GM12878 (cell line): Measurements from ENCODE around the gene GRIK4. TPM values are rescaled to one million over a fixed set of nuclear protein-coding genes. Genes with fewer than 3 reads are reported as not detected.

ENCODE experiments used
- ATAC-seq: fragments of 200-7000 bp; cut with Tn5 transposase; 3 replicates; pipeline ENCODE4 v1.9.1; 2020; ENCODE audit warnings: mild to moderate bottlenecking, moderate library complexity
- BruUV-seq: library from RNA; stranded (reverse); fragments of 400-500 nt; replicated peaks from 2 replicates; lab custom pipeline; 2021; lab: Mats Ljungman, UMichigan
- CTCF ChIA-PET: fragments of 300-600 bp; sonication (Branson Sonifier 250); formaldehyde crosslinking; extraction: SDS; loops from one replicate; lab custom pipeline; 2021; ENCODE audit warnings: inconsistent platforms; lab: Yijun Ruan, JAX
- POLR2A ChIA-PET: fragments of 350-600 bp; formaldehyde crosslinking; extraction: SDS; loops from one replicate; lab custom pipeline; 2021; ENCODE audit warnings: inconsistent platforms; lab: Charles Lee
- RAD21 ChIA-PET: fragments of 300-600 bp; sonication (Branson Sonifier 250); formaldehyde crosslinking; loops from one replicate; lab custom pipeline; 2023; ENCODE audit warnings: antibody characterized with exemption; ENCODE audit not compliant: unreplicated experiment; lab: Charles Lee
- SMC1A ChIA-PET: fragments of 300-600 bp; sonication (Branson Sonifier 250); formaldehyde crosslinking; loops from one replicate; lab custom pipeline; 2023; ENCODE audit not compliant: unreplicated experiment, uncharacterized antibody; lab: Charles Lee
- DNase-seq: peaks from one replicate; pipeline ENCODE4 v3.0.0-alpha.2; 2011; ENCODE audit warnings: low read depth, low spot score
- FAIRE-seq: peaks from 3 replicates; lab custom pipeline; 2011; peaks lifted over from hg19 to GRCh38; lab: Jason Lieb, UNC
- H2AFZ ChIP-seq: 2 replicates; pipeline ENCODE4 v1.6.0; 2011; ENCODE audit warnings: low read depth, low read length, control low read depth; ENCODE audit not compliant: control insufficient read depth
- H3K27ac ChIP-seq: 2 replicates; pipeline ENCODE4 v1.5.1; 2011; ENCODE audit warnings: control low read depth; ENCODE audit not compliant: control insufficient read depth, insufficient read depth
- H3K27me3 ChIP-seq, 2 experiments: replicated peaks in 1 of 2; 2 replicates each; pipeline versions ENCODE4 v1.6.0 to v1.6.1; 2011; ENCODE audit warnings: low read length in 1 of 2; ENCODE audit not compliant: control insufficient read depth in 2 of 2, insufficient read depth in 2 of 2
- H3K36me3 ChIP-seq, 2 experiments: 2 replicates each; pipeline ENCODE4 v1.5.1; 2011; ENCODE audit warnings: low read length in 1 of 2; ENCODE audit not compliant: control insufficient read depth in 2 of 2, insufficient read depth in 2 of 2
- H3K4me1 ChIP-seq: 2 replicates; pipeline ENCODE4 v1.6.1; 2011; ENCODE audit warnings: mild to moderate bottlenecking, low read length, moderate library complexity, mixed read lengths; ENCODE audit not compliant: control insufficient read depth, insufficient read depth
- H3K4me2 ChIP-seq: 2 replicates; pipeline ENCODE4 v1.6.0; 2011; ENCODE audit warnings: control low read depth; ENCODE audit not compliant: control insufficient read depth, insufficient read depth
- H3K4me3 ChIP-seq: fragments of 200-600 bp; sonication (generic); 2 replicates; pipeline ENCODE4 v1.5.1; 2016
- H3K79me2 ChIP-seq: 2 replicates; pipeline ENCODE4 v1.6.0; 2011; ENCODE audit warnings: low read length; ENCODE audit not compliant: control insufficient read depth, insufficient read depth
- H3K9ac ChIP-seq: 2 replicates; pipeline ENCODE4 v1.8.0; 2011; ENCODE audit warnings: low read length, control low read depth, mixed read lengths; ENCODE audit not compliant: control insufficient read depth, insufficient read depth
- H3K9me3 ChIP-seq: replicated peaks from 3 replicates; pipeline ENCODE4 v1.5.1; 2011; ENCODE audit warnings: mild to moderate bottlenecking, low read length; ENCODE audit not compliant: control insufficient read depth, insufficient read depth
- H4K20me1 ChIP-seq: 2 replicates; pipeline ENCODE4 v1.6.0; 2011; ENCODE audit not compliant: control insufficient read depth, insufficient read depth
- CBX5 ChIP-seq: sonication (generic); IDR thresholded peaks from 2 replicates; pipeline ENCODE4 v1.6.1; 2016; ENCODE audit warnings: low read depth, moderate library complexity, mild to moderate bottlenecking, inconsistent platforms
- DPF2 ChIP-seq: fragments of 450-650 bp; IDR thresholded peaks from 2 replicates; pipeline ENCODE4 v1.6.1; 2017; ENCODE audit warnings: mild to moderate bottlenecking
- EED ChIP-seq: sonication (generic); IDR thresholded peaks from 2 replicates; pipeline ENCODE4 v1.6.1; 2016; ENCODE audit warnings: antibody characterized with exemption, low read depth
- HDAC2 ChIP-seq: fragments of 200-600 bp; sonication (generic); IDR thresholded peaks from 2 replicates; pipeline ENCODE4 v1.6.1; 2017
- JUND ChIP-seq: IDR thresholded peaks from 2 replicates; pipeline ENCODE4 v1.6.1; 2012; ENCODE audit warnings: low read depth, mild to moderate bottlenecking, low read length, improper control_type of control experiment, moderate library complexity
- ZNF207 ChIP-seq: fragments of 450-650 bp; IDR thresholded peaks from 2 replicates; pipeline ENCODE4 v1.6.1; 2014; ENCODE audit warnings: antibody characterized with exemption, mild to moderate bottlenecking, borderline replicate concordance
- WGBS: methylation state at CpG from one replicate; pipeline ENCODE4 v1.1.6; 2016; ENCODE audit warnings: low lambda C conversion rate; ENCODE audit not compliant: insufficient replicate concordance, insufficient coverage; ENCODE audit errors: missing lambda C conversion rate; 5-methylcytosine and 5-hydroxymethylcytosine counted together
- in situ Hi-C: fragments of 300-500 bp; cut with MboI; formaldehyde crosslinking; loops from 9 replicates; pipeline ENCODE4 v1.14.3; 2018; ENCODE audit warnings: mixed read lengths
- intact Hi-C: fragments of 100-400 bp; cut with micrococcal nuclease; formaldehyde crosslinking; loops from one replicate; pipeline ENCODE4 v1.14.2; 2022; ENCODE audit not compliant: unreplicated experiment
- polyA plus RNA-seq, 11 experiments: library from polyadenylated mRNA; depleted of rRNA in 4 of 11; unstranded in 6 of 11; stranded (reverse) in 5 of 11; fragments of >200 nt; fragmentation: Nextera tagmentation in 4 of 11; fragmentation: Illumina TruSeq in 1 of 11; extraction: Ambion mirVana in 4 of 11; extraction: Trizol in 1 of 11; gene quantifications; 1 replicate in 1 of 11; 2 replicates in 10 of 11; pipeline versions ENCODE4 v1.2.1 to v1.2.3, GENCODE V29; 2011 to 2016; ENCODE audit warnings: inconsistent platforms in 2 of 11, missing spikeins in 2 of 11, low read depth in 1 of 11
- total RNA-seq, 4 experiments: library from RNA; depleted of rRNA in 3 of 4; stranded (reverse); fragments of >200 nt in 3 of 4; fragmentation: Illumina TruSeq in 1 of 4; extraction: Trizol in 1 of 4; gene quantifications; 2 replicates each; pipeline versions ENCODE4 v1.2.1 to v1.2.3, GENCODE V29; 2013 to 2021
- TF ChIP-seq, protein P1 (sequence below): fragments of 150-350 bp; IDR thresholded peaks from 2 replicates; pipeline ENCODE4 v1.6.1; 2016; ENCODE audit warnings: low read depth, low read length
- TF ChIP-seq, protein P2 (sequence below): fragments of 450-650 bp; IDR thresholded peaks from 2 replicates; pipeline ENCODE4 v1.6.1; 2017; ENCODE audit warnings: mild to moderate bottlenecking, low read depth, inconsistent platforms; ENCODE audit not compliant: poor library complexity, severe bottlenecking

Gene GRIK4
- total and polyA plus RNA-seq, 10 of the 15 experiments (the other 5 are each of a cell fraction or from before 2014, with no cell fraction given) = 0.33 to 3.6 (median 0.72) TPM

DNA sequence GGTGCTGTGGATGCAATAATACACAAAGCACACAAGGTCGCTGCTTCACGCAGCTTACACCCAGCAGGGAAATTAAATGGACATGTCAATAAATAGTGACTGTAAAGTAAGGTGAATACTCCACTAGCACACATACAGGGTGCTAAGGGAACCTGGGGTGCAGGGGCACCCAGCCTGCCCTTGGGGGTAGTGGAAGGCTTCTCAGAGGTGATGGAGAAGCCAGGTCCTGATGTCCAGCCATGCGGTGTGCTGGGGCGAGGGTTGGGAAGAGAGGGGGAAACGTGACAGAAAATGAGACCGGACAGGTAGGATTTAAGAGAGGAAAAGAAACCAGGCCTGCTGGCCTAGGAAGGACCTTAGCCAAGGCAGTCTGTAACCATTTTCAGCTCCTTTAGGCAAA is 200.5 kb downstream of the GRIK4 start:
- Histone ChIP-seq H3K9ac (no peak overlapping the region; the same call in 1 of the 2 replicates), H3K9me3 (peaks cover 3% of the 10 kb centered on the region; the same call in 2 of the 3 replicates), H3K4me1 (peaks cover 49% of the 10 kb centered on the region), H2AFZ (no peak overlapping the region), H3K27ac (no peak overlapping the region), H3K4me3 (no peak overlapping the region), H3K27me3 (no peaks in the 10 kb centered on the region), H3K4me2 (no peak overlapping the region), H3K79me2 (no peaks in the 10 kb centered on the region), H4K20me1 (no peaks in the 10 kb centered on the region), H3K36me3 (peaks cover 0 to 1% of the 10 kb centered on the region in 2 experiments; a peak in 2 of 4 replicates)
- FAIRE-seq (no peak), DNase-seq (no peak), ATAC-seq (no peak)
- TF ChIP-seq CBX5 (no peak), ZNF207 (no peak), EED (no peak), DPF2 (no peak), JUND (no peak), HDAC2 (no peak)
- TF ChIP-seq, protein P1, sequence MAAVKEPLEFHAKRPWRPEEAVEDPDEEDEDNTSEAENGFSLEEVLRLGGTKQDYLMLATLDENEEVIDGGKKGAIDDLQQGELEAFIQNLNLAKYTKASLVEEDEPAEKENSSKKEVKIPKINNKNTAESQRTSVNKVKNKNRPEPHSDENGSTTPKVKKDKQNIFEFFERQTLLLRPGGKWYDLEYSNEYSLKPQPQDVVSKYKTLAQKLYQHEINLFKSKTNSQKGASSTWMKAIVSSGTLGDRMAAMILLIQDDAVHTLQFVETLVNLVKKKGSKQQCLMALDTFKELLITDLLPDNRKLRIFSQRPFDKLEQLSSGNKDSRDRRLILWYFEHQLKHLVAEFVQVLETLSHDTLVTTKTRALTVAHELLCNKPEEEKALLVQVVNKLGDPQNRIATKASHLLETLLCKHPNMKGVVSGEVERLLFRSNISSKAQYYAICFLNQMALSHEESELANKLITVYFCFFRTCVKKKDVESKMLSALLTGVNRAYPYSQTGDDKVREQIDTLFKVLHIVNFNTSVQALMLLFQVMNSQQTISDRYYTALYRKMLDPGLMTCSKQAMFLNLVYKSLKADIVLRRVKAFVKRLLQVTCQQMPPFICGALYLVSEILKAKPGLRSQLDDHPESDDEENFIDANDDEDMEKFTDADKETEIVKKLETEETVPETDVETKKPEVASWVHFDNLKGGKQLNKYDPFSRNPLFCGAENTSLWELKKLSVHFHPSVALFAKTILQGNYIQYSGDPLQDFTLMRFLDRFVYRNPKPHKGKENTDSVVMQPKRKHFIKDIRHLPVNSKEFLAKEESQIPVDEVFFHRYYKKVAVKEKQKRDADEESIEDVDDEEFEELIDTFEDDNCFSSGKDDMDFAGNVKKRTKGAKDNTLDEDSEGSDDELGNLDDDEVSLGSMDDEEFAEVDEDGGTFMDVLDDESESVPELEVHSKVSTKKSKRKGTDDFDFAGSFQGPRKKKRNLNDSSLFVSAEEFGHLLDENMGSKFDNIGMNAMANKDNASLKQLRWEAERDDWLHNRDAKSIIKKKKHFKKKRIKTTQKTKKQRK = no peak
- TF ChIP-seq, protein P2, sequence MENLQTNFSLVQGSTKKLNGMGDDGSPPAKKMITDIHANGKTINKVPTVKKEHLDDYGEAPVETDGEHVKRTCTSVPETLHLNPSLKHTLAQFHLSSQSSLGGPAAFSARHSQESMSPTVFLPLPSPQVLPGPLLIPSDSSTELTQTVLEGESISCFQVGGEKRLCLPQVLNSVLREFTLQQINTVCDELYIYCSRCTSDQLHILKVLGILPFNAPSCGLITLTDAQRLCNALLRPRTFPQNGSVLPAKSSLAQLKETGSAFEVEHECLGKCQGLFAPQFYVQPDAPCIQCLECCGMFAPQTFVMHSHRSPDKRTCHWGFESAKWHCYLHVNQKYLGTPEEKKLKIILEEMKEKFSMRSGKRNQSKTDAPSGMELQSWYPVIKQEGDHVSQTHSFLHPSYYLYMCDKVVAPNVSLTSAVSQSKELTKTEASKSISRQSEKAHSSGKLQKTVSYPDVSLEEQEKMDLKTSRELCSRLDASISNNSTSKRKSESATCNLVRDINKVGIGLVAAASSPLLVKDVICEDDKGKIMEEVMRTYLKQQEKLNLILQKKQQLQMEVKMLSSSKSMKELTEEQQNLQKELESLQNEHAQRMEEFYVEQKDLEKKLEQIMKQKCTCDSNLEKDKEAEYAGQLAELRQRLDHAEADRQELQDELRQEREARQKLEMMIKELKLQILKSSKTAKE = no peak
- no TSS peak for BruUV-seq
- ChIA-PET RAD21 (no interaction called here), POLR2A (no interaction called here), CTCF (interaction anchor here (1.3 to 9.5 kb wide), 2 partner anchors 26 to 79 kb away, joined by 3 to 86 read pairs; no protein-coding TSS in a partner anchor), SMC1A (interaction anchor here (2.9 to 5.9 kb wide), 2 partner anchors 9 to 27 kb away, joined by 13 to 50 read pairs; no protein-coding TSS in a partner anchor)
- 94% methylated on average over 6 of the region's 6 CpGs for WGBS
- intact Hi-C loops (loop anchor here (5.0 kb wide), 1 partner anchor 55 kb away; no protein-coding TSS in a partner anchor), in situ Hi-C loops (no loop called here)
